Gastrocnemius medialis (tissue), 4 donors: Measurements from ENCODE around the gene RANGRF. TPM values are rescaled to one million over a fixed set of nuclear protein-coding genes. Genes with fewer than 3 reads are reported as not detected.

ENCODE experiments used
- ATAC-seq, 2 donors: fragments of 150-250 bp; one replicate each; pipeline ENCODE4 v1.9.1; 2016
- DNase-seq, 2 donors: peaks; one replicate each; pipeline ENCODE4 v3.0.0-alpha.2; 2019
- H3K27ac ChIP-seq, 4 donors: fragments of 200-600 bp; sonication (generic); 1 replicate in 1 of 4; 2 replicates in 3 of 4; pipeline ENCODE4 v1.5.1; 2016 to 2018; ENCODE audit warnings: mild to moderate bottlenecking in 2 of 4, moderate library complexity in 1 of 4
- H3K27me3 ChIP-seq, 3 donors: fragments of 200-600 bp; sonication (generic) in 2 of 3; 1 replicate in 1 of 3; 2 replicates in 2 of 3; pipeline versions ENCODE4 v1.5.1 to v1.6.0; 2016 to 2019; ENCODE audit warnings: mild to moderate bottlenecking in 1 of 3, moderate library complexity in 1 of 3
- H3K36me3 ChIP-seq, 2 donors: fragments of 200-600 bp; sonication (generic) in 1 of 2; one replicate each; pipeline ENCODE4 v1.5.1; 2017 to 2018
- H3K4me1 ChIP-seq, 2 donors: fragments of 200-600 bp; sonication (generic) in 1 of 2; one replicate each; pipeline ENCODE4 v1.5.1; 2016 to 2017; ENCODE audit warnings: mild to moderate bottlenecking in 2 of 2
- H3K4me3 ChIP-seq, 4 donors: fragments of 200-600 bp; sonication (generic) in 3 of 4; 1 replicate in 1 of 4; 2 replicates in 3 of 4; pipeline ENCODE4 v1.5.1; 2016 to 2019; ENCODE audit warnings: mild to moderate bottlenecking in 2 of 4
- H3K9me3 ChIP-seq, 3 donors: fragments of 200-600 bp; sonication (generic) in 2 of 3; 1 replicate in 1 of 3; 2 replicates in 2 of 3; pipeline ENCODE4 v1.5.1; 2016 to 2019
- POLR2A ChIP-seq, 2 donors: fragments of 450-650 bp; IDR thresholded peaks; one replicate each; pipeline ENCODE4 v1.6.1; 2017; ENCODE audit warnings: antibody characterized with exemption in 2 of 2, mild to moderate bottlenecking in 2 of 2, moderate library complexity in 2 of 2
- in situ Hi-C, 4 donors: fragments of 200-750 bp; cut with MboI; loops; one replicate each; pipeline versions ENCODE4 v1.15.0 to v1.8.0; 2017; ENCODE audit warnings: low sequenced_read_pairs in 4 of 4
- intact Hi-C: fragments of 100-400 bp; cut with DNase I; formaldehyde crosslinking; loops from one replicate; pipeline ENCODE4 v1.15.1; 2023; ENCODE audit warnings: low total_unique reads
- total RNA-seq, 4 donors: library from RNA; depleted of rRNA; stranded (reverse); fragments of >200 nt; gene quantifications; one replicate each; pipeline versions ENCODE4 v1.1.0 to v1.2.3, GENCODE V29; 2016
- TF ChIP-seq, protein P1 (sequence below), 5 experiments: fragments of 450-650 bp in 3 of 5; fragments of 200-600 bp in 2 of 5; sonication (generic) in 2 of 5; IDR thresholded peaks in 4 of 5; conservative IDR thresholded peaks in 1 of 5; 1 replicate in 4 of 5; 2 replicates in 1 of 5; pipeline ENCODE4 v1.5.1; 2016 to 2019; ENCODE audit warnings: antibody characterized with exemption in 5 of 5, mild to moderate bottlenecking in 3 of 5, moderate library complexity in 3 of 5

RANGRF gene
- total RNA-seq, 4 donors from 2014 or later: 6.9 to 21.2 (median 15.4) TPM

DNA sequence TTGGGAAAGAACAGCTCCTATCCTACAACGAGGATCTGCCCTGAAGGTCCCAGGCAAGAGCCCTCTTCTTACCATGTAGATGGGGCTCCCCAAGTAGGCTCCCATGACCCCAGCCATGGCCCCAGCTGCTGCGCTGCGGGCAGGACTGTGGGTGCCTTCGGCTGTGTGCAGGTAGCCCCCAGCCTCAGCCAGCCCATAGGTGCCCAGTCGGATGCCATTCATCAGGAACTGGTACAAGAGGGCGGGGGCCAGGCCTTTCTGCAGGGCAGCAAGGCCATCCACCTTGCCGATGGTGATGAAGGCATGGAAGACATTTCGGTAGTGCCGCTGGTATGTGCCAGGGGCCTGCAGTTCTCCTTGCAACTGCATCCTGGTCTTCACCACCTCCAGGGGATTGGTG, 5.9 kb downstream of the RANGRF start:
- H3K9me3 ChIP-seq: no peaks in the 10 kb centered on the region
- no peaks in the 10 kb centered on the region for H3K27me3 ChIP-seq
- peak overlapping the region in 3 of 4 donors; percentile 95 to 96 (median 95) for H3K27ac ChIP-seq
- TF ChIP-seq, protein P1, sequence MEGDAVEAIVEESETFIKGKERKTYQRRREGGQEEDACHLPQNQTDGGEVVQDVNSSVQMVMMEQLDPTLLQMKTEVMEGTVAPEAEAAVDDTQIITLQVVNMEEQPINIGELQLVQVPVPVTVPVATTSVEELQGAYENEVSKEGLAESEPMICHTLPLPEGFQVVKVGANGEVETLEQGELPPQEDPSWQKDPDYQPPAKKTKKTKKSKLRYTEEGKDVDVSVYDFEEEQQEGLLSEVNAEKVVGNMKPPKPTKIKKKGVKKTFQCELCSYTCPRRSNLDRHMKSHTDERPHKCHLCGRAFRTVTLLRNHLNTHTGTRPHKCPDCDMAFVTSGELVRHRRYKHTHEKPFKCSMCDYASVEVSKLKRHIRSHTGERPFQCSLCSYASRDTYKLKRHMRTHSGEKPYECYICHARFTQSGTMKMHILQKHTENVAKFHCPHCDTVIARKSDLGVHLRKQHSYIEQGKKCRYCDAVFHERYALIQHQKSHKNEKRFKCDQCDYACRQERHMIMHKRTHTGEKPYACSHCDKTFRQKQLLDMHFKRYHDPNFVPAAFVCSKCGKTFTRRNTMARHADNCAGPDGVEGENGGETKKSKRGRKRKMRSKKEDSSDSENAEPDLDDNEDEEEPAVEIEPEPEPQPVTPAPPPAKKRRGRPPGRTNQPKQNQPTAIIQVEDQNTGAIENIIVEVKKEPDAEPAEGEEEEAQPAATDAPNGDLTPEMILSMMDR (IDR thresholded peaks at IDR 0.05 in 4 of 5, conservative IDR thresholded peaks at IDR 0.05 in 1 of 5): no peak
- no peak for TF ChIP-seq POLR2A (IDR thresholded peaks at IDR 0.05)
- H3K36me3 ChIP-seq: no peaks in the 10 kb centered on the region
- H3K4me1 ChIP-seq: peaks cover 13 to 14% of the 10 kb centered on the region in 2 donors
- DNase-seq (no peak), ATAC-seq (no peak)
- intact Hi-C loops (loop anchor here (2.0 to 10.0 kb wide), 2 partner anchors 176 to 210 kb away; partner anchors contain the start of genes ALOX12B and ALOXE3), in situ Hi-C loops (loop anchor here in 3 of 4 donors (10.0 to 25.0 kb wide), 3 partner anchors 50 to 207 kb away; partner anchors contain the start of genes ALOX12B (in 1 of the 3), CTC1 (in 1 of the 3) and PFAS (in 1 of the 3))
- H3K4me3 ChIP-seq: peak overlapping the region in 2 of 4 donors; percentile 72 to 82

DNA sequence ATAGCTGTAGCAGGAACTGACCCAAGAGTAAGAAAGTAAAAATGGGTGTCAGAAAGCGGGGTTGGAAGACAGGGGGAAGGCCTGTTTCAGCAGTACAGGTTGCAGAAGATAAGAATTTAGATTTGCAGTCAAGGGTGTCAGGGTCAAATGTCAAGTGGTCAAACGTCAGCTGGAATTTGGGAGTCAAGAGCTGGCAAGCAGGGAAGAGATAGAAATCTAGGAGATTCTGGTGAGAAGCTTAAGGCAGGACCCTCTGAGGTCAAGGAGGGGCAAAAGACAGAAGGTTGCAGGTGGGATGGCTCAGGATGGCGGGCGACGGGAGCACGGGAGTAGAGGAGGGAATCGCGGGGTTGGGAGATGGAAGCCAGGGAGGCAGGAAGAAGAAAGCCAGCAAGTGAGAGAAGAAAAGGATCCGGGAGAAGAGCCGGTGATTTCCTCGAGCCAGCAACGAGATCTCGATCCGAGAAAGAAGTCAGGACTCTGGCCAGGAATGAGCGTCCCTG, 6.4 kb downstream of the RANGRF start:
- no peaks in the 10 kb centered on the region for H3K36me3 ChIP-seq
- peak overlapping the region; percentile 95 to 97 (median 96) for H3K27ac ChIP-seq
- DNase-seq: no peak
- peak; percentile 29 to 35 for ATAC-seq
- in situ Hi-C loops (loop anchor here in 3 of 4 donors (10.0 to 25.0 kb wide), 3 partner anchors 50 to 208 kb away; partner anchors contain the start of genes ALOX12B (in 1 of the 3), CTC1 (in 1 of the 3) and PFAS (in 1 of the 3)), intact Hi-C loops (loop anchor here (1.0 to 10.0 kb wide), 4 partner anchors 47 to 210 kb away; partner anchors contain the start of genes ALOX12B, ALOXE3, CTC1 and RPL26)
- H3K9me3 ChIP-seq: no peaks in the 10 kb centered on the region
- peak overlapping the region; percentile 72 to 90 (median 83) for H3K4me3 ChIP-seq
- peaks cover 9 to 11% of the 10 kb centered on the region in 2 donors for H3K4me1 ChIP-seq
- TF ChIP-seq POLR2A (IDR thresholded peaks at IDR 0.05): no peak
- TF ChIP-seq, protein P1 (IDR thresholded peaks at IDR 0.05 in 4 of 5, conservative IDR thresholded peaks at IDR 0.05 in 1 of 5): no peak
- no peaks in the 10 kb centered on the region for H3K27me3 ChIP-seq

DNA sequence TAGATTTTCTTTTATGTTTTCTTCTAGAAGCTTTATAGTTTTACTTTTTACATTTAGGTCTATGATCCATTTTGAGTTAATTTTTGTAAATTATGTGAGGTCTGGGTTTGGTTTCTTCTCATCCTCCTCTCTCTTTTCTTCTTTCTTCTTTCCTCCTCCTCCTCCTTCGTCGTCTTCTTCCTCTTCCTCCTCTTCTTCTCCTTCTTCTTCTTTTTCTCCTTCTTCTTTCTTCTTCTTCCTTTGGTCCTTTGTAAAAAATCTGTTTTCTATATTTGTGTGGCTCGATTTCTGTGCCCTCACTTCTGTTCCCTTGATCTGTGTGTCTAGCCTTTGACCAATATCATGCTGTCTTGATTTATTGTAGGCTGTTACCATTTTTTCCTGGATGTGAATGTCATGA, 11.8 kb downstream of the RANGRF start:
- H3K4me1 ChIP-seq: no peaks in the 10 kb centered on the region
- ATAC-seq: no peak
- no peaks in the 10 kb centered on the region for H3K36me3 ChIP-seq
- intact Hi-C loops: loop anchor here (1.0 to 5.0 kb wide), 2 partner anchors 51 to 243 kb away; partner anchors contain the start of gene PFAS
- no peak overlapping the region for H3K27ac ChIP-seq
- TF ChIP-seq, protein P1 (IDR thresholded peaks at IDR 0.05 in 4 of 5, conservative IDR thresholded peaks at IDR 0.05 in 1 of 5): no peak
- TF ChIP-seq POLR2A (IDR thresholded peaks at IDR 0.05): no peak
- H3K9me3 ChIP-seq: no peaks in the 10 kb centered on the region
- no peak for DNase-seq
- in situ Hi-C loops: loop anchor here in 2 of 4 donors (25.0 kb wide), 1 partner anchor 213 kb away; the partner anchor contains the start of gene ALOX12B (in 2 of the 2)
- no peak overlapping the region for H3K4me3 ChIP-seq
- H3K27me3 ChIP-seq: no peaks in the 10 kb centered on the region

DNA sequence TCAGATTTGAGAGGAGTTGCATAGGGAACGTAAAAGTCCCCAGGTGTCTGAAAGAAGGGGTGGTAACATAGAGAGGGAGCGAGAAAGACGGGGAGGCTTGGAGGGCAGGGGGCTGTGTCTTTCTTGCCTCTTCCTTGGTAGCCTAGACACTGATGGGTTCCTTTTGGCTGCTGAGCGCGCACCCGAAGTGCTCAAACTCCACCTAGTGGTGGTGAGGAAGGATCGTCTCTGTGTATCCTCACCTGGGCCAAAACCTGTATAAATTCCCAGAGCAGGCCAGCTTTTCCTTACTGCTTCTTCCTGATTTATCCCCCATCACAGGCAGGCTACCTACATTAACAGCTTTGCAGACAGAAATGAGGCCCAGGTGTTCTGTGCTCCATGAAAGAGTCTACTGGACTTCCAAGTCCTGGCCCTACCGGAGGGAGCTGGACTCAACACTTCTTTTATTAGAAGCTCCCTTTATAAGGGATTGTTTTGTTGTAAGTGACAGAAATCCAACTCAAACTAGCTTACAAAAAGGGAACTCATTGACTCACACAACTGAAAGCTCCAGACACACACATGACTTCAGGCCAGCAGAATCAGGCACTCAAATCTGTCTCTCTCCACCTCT, 12.3 kb downstream of the RANGRF start:
- DNase-seq: peak; percentile 26 to 47
- H3K27me3 ChIP-seq: no peaks in the 10 kb centered on the region
- no peaks in the 10 kb centered on the region for H3K4me1 ChIP-seq
- no peak overlapping the region for H3K4me3 ChIP-seq
- in situ Hi-C loops (loop anchor here in 2 of 4 donors (25.0 kb wide), 1 partner anchor 213 kb away; the partner anchor contains the start of gene ALOX12B (in 2 of the 2)), intact Hi-C loops (loop anchor here (1.0 to 5.0 kb wide), 2 partner anchors 51 to 243 kb away; partner anchors contain the start of gene PFAS)
- ATAC-seq: peak; percentile 93
- no peaks in the 10 kb centered on the region for H3K36me3 ChIP-seq
- TF ChIP-seq, protein P1 (IDR thresholded peaks at IDR 0.05 in 4 of 5, conservative IDR thresholded peaks at IDR 0.05 in 1 of 5): peak; percentile 63 to 85 (median 80)
- no peak for TF ChIP-seq POLR2A (IDR thresholded peaks at IDR 0.05)
- H3K27ac ChIP-seq: no peak overlapping the region
- no peaks in the 10 kb centered on the region for H3K9me3 ChIP-seq
